Stimulated activated CD8-positive, alpha-beta memory T cell treated with anti-CD3 and anti-CD28 coated beads, Interleukin-12 subunit alpha, Interleukin-12 subunit beta, amount 100 ng/mL, for 4 hours (primary cell): ENCODE data around the gene GNPDA1.

Source experiments
- DNase-seq: peaks from one replicate; pipeline ENCODE4 v3.0.0-alpha.2; 2020; ENCODE audit warnings: low read depth

The GNPDA1 gene

GRCh38 chr5:141954194-141954593 lies 58.6 kb downstream of the GNPDA1 start:
- DNase-seq = no peak

DNA sequence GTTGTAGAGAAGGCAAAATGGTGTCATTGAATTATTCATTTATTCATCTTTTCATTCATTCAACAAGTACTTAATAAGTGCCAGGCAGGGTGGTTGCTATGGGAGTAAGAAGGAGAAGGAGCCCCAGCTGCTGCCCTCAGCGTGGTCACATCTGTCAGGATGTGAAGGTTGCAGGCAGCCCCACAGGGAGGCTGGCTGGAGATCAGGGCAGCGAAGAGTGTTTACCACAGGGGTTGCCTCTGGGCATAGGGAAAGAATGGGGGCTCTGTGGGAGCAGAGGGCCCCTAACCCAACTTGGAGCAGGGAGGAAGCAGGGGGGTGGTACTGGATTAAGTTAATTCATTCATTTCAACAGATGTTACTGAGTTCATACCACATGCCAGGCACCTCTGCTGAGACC lies 60.8 kb downstream of the GNPDA1 start:
- no peak for DNase-seq

- no peak for DNase-seq
Measured at GRCh38 chr5:141951332-141951781, 61.5 kb downstream of the GNPDA1 start.
